Thoracic aorta (tissue), 2 donors: ENCODE data around the gene PDE1C. TPM values are rescaled to one million over a fixed set of nuclear protein-coding genes. Genes with fewer than 3 reads are reported as not detected.

Experiments used
- ATAC-seq: fragments of 150-250 bp; one replicate; pipeline ENCODE4 v1.8.0; 2017; ENCODE audit warnings: low read depth; ENCODE audit not compliant: insufficient number of reproducible peaks, low FRiP score
- DNase-seq: peaks from one replicate; pipeline ENCODE4 v3.0.0-alpha.2; 2020; ENCODE audit warnings: low spot score
- H3K27ac ChIP-seq, 2 donors: fragments of 200-600 bp; sonication (generic); 1 replicate in 1 of 2; 2 replicates in 1 of 2; pipeline ENCODE4 v1.5.1; 2016; ENCODE audit warnings: mild to moderate bottlenecking in 2 of 2, moderate library complexity in 2 of 2
- H3K27me3 ChIP-seq: fragments of 200-600 bp; sonication (generic); replicated peaks from 2 replicates; pipeline ENCODE4 v1.6.0; 2016; ENCODE audit warnings: mild to moderate bottlenecking; ENCODE audit not compliant: insufficient read depth
- H3K36me3 ChIP-seq: fragments of 200-600 bp; sonication (generic); one replicate; pipeline ENCODE4 v1.5.1; 2016
- H3K4me1 ChIP-seq, 2 donors: fragments of 200-600 bp; sonication (generic); 1 replicate in 1 of 2; 2 replicates in 1 of 2; pipeline versions ENCODE4 v1.5.1 to v1.6.0; 2016; ENCODE audit warnings: low read depth in 2 of 2, mild to moderate bottlenecking in 1 of 2; ENCODE audit not compliant: control insufficient read depth in 1 of 2
- H3K4me3 ChIP-seq: fragments of 200-600 bp; sonication (generic); 2 replicates; pipeline ENCODE4 v1.5.1; 2016; ENCODE audit warnings: mild to moderate bottlenecking
- H3K9me3 ChIP-seq: fragments of 200-600 bp; sonication (generic); 2 replicates; pipeline ENCODE4 v1.5.1; 2016
- CTCF ChIP-seq: fragments of 200-600 bp; sonication (generic); IDR thresholded peaks from one replicate; pipeline ENCODE4 v1.5.1; 2019; ENCODE audit warnings: antibody characterized with exemption
- total RNA-seq, 2 donors: library from RNA; depleted of rRNA; stranded (reverse); fragments of >200 nt; gene quantifications; one replicate each; pipeline versions ENCODE4 v1.1.0 to v1.2.3, GENCODE V29; 2016

PDE1C gene
- total RNA-seq, 2 donors from 2014 or later = 4.6 to 12.1 TPM

- ATAC-seq (no peak), DNase-seq (no peak)
- H3K4me3 ChIP-seq = no peak overlapping the region
- TF ChIP-seq CTCF = no peak
- no peaks in the 10 kb centered on the region for H3K27me3 ChIP-seq
- H3K9me3 ChIP-seq = no peaks in the 10 kb centered on the region
- H3K36me3 ChIP-seq = no peaks in the 10 kb centered on the region
- no peaks in the 10 kb centered on the region for H3K4me1 ChIP-seq
- H3K27ac ChIP-seq = no peak overlapping the region
Measured at GRCh38 chr7:31991846-31992245, 78.4 kb downstream of the PDE1C start.

- no peak overlapping the region for H3K4me3 ChIP-seq
- H3K9me3 ChIP-seq = no peaks in the 10 kb centered on the region
- no peaks in the 10 kb centered on the region for H3K36me3 ChIP-seq
- no peak for DNase-seq
- no peak for ATAC-seq
- no peak overlapping the region for H3K27ac ChIP-seq
- H3K27me3 ChIP-seq = no peaks in the 10 kb centered on the region
- no peak for TF ChIP-seq CTCF
- no peaks in the 10 kb centered on the region for H3K4me1 ChIP-seq
Measured at GRCh38 chr7:31991406-31991805, 78.8 kb downstream of the PDE1C start.

GRCh38 chr7:31986878-31987518 lies 83.2 kb downstream of the PDE1C start:
- no peaks in the 10 kb centered on the region for H3K27me3 ChIP-seq
- no peak overlapping the region for H3K4me3 ChIP-seq
- no peaks in the 10 kb centered on the region for H3K4me1 ChIP-seq
- no peaks in the 10 kb centered on the region for H3K36me3 ChIP-seq
- ATAC-seq (no peak), DNase-seq (no peak)
- no peaks in the 10 kb centered on the region for H3K9me3 ChIP-seq
- no peak overlapping the region for H3K27ac ChIP-seq
- no peak for TF ChIP-seq CTCF

- DNase-seq (no peak), ATAC-seq (no peak)
- no peaks in the 10 kb centered on the region for H3K9me3 ChIP-seq
Measured at GRCh38 chr7:31982962-31983361, 87.2 kb downstream of the PDE1C start.

GRCh38 chr7:31981874-31982390 lies 88.3 kb downstream of the PDE1C start:
- H3K4me1 ChIP-seq = no peaks in the 10 kb centered on the region
- no peak for TF ChIP-seq CTCF
- H3K27me3 ChIP-seq = no peaks in the 10 kb centered on the region
- ATAC-seq (no peak), DNase-seq (no peak)
- no peak overlapping the region for H3K27ac ChIP-seq
- no peak overlapping the region for H3K4me3 ChIP-seq
- H3K9me3 ChIP-seq = no peaks in the 10 kb centered on the region
- H3K36me3 ChIP-seq = no peaks in the 10 kb centered on the region

More at GRCh38 chr7:31982962-31983361, 87.2 kb downstream of the PDE1C start:
- TF ChIP-seq CTCF = no peak
- Histone ChIP-seq H3K27me3 (no peaks in the 10 kb centered on the region), H3K4me1 (no peaks in the 10 kb centered on the region), H3K27ac (no peak overlapping the region), H3K36me3 (no peaks in the 10 kb centered on the region), H3K4me3 (no peak overlapping the region)
